Measurements from ENCODE around the gene ZNF70.

The ZNF70 gene

DNA sequence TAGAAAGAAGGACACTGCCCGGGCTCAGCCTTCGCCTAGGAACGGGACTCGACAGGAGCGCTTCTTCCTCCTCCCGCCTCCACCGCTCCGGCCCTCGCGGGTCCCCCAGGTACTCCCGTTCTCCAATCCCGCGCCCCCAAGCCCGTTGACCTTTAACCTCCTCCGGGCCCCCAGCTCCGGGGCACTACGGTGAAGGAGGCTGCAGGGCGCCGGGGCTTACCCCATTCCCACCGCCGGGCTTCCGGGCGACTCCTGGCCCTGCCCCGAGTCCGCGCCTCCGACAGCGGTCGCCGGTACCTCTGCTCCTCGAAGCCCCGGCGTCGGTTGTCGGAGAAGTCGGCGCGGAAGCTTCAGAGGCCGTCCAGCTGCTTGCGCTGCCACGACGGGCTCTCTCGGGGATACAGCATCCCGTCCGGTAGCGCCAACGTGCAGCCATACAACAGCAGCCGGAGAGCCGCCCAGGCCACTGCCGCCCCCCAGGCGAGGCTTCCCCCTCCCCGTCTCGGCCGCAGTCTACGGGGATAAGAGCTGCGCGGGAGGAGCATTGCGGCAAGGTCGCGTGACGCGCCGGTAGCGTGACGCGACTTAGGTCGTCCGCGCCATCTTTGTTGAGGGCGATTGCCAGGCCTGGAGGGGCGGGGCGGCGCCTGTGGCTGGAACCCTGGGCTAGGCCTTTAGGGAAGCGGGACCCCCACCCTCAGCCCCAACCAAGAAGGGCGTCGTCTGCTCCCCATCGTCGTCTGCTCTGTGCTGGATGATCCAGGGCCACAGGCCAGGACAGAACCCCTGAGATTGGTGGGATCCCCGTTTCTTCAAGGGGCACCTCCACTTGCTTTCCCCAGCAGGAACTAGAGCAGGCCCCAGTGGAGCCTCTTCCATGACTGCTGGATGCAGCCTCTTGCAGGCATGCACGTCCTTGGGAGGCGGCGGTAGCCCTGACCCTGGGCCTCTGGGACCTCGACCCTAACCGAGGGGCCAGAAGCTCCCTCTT is 33.8 kb downstream of the ZNF70 start:
- peak; percentile 87 for DNase-seq (ENCODE audit: low spot score)

DNA sequence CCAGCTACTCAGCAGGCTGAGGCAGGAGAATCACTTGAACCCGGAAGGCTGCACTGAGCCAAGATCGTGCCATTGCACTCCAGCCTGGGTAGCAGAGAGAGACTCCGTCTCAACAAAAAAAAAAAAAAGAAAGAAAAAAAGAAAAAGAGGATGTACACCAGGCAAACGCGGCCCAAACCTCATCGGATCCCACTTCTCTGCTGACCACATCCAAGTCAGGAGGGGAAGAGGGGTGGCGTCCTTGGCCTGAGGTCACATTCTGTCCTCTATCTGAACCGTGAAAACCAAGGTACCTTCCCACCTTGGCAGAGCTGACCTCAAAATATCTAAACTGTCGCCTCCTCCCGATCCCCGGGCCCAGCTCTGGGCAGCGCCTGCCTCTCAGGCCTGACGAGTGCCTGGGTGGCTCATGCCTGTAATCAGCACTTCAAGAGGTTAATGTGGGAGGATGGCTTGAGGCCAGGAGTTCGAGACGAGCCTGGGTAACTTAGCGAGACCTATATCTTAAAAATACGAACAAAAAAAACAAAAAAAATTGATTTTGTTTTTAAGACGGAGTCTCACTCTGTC is 35.0 kb downstream of the ZNF70 start:
- DNase-seq (ENCODE audit: low spot score): peak; percentile 43

DNA sequence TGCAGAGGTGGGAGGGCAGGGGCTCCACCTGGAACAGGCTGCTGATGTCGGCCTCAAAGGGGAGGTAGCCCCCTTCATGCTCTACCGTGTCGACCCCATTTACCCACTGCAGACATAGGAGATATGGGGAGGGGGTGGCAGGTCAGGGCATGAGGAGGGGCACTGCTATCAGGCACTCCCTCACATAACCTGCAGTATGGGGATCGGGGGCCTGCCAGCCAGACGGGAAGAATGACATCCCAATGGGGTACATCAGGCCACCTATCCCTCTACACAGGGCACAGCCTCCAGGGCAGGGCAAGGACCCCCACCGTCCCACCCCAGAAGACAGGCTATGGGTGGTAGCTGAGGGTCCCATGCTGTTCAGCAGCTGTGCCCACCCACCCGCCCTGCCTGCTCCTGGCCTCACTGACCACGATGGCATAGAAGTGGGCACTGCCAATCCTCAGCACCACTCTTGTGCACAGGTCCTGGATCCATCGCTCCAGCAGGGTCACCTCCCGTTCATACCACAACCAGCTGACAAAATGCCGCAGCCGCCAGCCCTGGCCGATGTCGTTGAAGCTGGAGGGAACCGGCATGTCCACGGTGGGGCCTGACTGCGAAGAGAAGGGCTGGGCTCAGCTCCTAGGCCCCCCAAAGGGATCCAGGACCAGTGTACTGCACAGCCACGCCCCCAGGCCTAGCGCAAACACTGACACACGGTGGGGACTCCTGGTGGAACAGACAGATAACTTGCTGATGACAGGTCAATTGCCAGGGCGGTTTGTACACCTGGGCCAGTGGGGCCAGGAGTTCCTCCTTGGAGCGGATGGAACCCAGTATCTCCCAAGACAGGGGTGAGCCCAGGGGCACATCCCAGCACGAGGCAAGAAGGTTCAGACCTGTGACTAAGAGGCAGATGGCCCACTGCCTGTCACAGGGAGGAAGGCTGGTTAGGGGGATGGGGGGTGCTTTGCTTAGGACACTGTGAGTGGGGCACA is 36.0 kb downstream of the ZNF70 start:
- DNase-seq (ENCODE audit: low spot score): no peak

DNA sequence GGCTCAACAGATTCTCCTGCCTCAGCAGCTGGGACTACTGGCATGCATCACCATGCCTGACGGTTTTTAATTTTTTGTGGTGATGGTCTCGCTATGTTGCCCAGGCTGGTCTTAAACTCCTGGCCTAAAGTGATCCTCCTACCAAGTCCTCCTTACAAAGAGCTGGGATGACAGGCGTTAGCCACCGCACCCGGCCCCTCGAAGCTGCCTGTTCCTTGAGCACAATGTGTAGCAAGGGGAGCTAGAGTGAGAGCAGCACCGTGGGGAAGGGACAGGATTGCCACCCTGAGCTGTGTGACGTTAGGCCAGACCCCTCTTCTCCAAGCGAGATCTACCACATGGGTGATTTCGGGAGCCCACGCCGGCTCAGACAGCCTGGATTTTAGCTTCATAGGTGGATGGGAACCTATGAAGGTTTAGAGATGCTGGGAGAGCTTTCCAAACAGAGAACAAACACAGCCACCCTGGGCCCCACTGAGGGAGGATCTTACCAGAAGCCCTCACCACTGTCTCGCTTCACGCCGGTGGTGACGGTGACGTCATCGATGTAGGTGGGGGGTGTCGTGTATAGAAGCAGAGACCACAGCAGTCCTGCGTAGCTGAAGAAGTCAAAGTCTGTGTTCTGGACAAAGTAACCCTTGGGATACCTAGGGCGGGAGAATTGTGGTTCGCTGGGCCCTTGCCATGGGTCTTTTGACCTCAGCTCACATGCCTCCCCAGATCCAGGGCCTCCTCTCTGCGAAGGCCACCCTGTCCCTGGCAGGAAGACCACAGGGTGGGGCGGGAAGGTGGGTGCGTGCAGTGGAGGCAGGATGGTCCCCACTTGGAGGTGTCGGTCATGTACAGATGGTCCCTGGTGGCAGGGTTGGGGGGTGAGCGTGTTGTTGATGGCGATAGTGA is 37.0 kb downstream of the ZNF70 start:
- no peak for DNase-seq (ENCODE audit: low spot score)

DNA sequence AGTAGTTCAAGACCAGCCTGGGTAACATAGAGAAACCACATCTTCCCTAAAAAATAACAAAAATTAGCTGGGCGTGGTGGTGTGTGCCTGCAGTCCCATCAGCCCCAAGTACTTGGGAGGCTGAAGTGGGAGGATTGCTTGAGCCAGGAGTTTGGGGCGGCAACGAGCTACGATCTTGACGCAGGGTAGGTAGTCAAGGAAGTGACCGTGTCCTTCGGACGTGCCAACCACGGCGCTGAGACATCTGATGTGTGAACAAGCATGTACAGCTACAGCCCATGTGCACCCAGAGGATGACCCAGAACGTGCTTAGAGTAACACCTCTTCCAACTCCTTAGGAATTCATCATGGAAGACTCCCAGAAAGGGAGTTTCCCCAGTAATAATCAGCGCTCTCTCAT is 38.7 kb downstream of the ZNF70 start:
- no peak for DNase-seq (ENCODE audit: low spot score)

DNA sequence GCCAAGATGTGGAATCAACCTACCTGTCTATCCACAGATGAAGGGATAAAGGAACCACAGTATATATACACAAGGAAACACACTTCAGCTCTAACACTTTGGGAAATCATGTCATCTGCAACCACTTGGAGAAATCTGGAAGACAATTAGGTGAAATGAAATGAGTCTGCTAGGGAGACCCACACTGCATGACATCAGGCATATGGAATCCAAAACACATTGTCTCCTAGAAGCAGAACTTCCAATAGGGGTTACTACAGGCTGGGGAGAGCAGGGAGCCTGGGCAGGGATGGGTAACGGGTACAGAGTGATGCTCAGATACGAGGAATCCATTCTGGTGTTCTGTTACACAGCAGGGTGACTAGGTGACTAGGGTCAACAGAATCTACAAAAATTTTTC is 41.8 kb downstream of the ZNF70 start:
- no peak for DNase-seq (ENCODE audit: low spot score)

DNA sequence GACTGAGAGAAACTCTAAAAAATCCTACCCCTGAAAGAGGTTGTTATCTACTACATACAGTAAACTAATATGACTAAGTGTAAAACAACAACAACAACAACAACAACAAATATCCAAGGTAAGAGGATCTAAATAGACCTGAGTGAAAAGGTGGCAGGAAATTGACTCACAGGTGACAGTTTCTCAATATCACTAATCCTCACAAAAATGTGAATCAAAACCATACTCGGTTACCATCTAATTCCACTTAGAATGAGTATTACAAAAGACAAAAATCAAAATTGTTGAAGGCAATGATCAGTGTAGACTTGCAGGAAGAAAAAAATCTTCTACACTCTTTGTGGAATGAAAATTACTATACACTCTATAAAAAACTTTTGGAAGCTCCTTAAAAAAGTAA is 42.6 kb downstream of the ZNF70 start:
- no peak for DNase-seq (ENCODE audit: low spot score)

DNA sequence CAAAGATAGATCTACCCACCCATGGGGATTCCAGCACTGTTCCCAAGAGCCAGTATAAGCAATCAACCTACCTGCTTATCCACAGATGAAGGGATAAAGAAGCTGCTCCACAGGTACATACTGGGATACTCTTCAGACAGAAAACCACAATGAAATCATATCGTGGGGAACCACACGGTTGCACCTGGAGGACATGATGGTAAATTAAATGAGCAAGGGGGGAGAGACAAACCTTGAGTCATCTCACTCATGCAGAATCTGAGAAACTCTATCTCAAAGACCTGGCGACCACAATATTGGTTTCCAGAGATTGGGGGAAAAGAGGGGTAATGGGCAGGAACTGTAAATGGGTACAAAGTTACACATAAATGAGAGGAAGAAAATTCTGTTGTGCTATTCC is 45.6 kb downstream of the ZNF70 start:
- DNase-seq (ENCODE audit: low spot score): no peak

DNA sequence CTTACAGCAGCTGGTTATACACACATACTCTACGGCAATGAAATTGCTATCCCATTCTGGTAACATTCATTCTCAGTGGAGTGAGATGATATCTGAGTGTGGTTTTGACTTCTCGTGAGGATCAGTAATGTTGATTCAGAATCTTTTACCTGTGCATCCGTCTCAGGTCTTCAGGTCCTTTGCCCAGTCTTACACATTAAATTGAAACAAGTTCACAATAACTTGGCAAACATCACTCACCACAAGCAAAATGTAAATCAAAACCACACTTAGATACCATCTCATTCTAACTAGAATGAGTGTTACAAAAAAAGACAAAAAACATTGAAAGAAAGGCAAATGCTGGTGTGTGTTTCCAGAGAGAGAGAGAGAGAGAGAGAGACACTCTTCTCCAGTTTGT is 46.1 kb downstream of the ZNF70 start:
- no peak for DNase-seq (ENCODE audit: low spot score)

DNA sequence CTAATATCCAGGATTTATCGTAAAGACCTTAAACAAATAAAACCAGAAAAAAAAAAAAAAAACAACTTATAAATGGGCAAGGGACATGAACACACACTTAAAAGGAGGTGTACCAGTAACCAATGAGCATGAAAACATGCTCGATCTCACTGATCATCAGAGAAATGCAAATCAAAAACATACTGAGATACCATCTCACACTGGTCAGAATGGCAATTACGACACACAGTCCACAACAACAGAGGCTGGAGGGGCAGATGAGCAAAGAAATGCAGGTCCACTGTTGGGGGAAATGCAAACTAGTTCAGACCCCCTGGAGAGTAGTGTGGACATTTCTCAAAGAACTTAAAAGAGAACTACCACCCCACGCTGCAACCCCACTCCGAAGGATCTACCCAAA is 46.9 kb downstream of the ZNF70 start:
- DNase-seq (ENCODE audit: low spot score): no peak

DNA sequence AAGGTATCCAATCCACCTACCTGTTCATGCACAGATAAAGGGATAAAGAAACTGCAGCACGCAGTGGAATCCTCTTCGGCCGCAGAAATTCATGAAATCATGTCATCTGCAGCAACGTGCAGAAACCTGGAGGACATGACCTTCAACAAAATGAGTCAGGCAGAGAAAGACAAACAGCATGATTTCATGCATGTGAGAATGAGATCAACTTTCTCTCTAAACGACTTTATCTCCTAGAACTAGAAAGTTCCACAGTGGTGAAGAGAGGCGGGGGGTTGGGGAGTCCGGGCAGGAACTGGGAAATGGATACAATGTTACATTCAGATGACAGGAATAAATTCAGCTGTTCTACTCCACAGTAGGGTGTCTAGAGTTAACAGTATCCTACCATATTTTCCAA is 50.2 kb downstream of the ZNF70 start:
- no peak for DNase-seq (ENCODE audit: low spot score)

DNA sequence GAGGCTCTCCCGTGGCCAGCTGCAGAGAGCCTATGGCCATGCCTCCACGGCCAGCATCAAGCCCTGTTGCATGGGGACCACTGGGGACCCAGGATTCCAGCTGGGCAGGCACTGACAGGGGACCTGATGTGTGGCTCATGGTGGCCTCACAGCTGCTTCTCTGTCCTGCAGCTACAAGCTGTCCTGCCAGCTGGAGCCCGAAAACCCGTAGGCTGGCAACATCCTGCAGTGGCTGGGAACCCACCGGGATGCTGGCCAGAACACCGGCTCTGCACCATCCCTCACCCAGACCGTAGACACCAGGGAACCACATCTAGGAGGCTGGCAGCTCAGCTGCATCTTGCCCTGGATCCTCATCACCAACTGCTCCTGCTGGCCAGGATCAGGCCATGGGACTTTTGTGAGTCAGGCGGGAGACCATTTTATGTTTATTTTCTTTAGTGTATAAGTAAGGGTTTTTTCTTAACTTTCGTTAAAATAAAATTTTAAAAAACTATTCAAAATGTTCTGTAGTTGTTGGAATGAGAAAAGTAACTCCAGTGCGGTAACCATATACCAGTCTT is 52.2 kb downstream of the ZNF70 start:
- DNase-seq (ENCODE audit: low spot score): no peak

DNA sequence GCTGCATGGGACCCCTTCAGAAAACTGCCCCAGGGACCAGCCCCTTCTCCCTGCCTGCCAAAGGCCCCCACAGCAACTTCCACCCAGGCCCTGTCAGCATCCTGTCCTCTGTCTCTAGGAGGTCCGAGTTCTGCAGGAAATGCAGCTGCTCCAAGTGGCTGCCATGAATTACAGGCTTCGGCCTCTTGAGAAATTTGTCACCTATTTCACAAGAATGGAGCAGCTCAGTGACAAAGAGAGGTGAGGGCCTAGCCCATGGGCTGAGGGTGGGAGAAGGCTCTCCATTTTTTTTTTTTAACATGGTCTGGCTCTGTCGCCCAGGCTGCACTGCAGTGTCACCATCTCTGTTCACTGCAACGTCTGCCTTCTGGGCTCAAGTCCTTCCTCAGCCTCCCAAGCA is 52.8 kb downstream of the ZNF70 start:
- DNase-seq (ENCODE audit: low spot score): no peak

DNA sequence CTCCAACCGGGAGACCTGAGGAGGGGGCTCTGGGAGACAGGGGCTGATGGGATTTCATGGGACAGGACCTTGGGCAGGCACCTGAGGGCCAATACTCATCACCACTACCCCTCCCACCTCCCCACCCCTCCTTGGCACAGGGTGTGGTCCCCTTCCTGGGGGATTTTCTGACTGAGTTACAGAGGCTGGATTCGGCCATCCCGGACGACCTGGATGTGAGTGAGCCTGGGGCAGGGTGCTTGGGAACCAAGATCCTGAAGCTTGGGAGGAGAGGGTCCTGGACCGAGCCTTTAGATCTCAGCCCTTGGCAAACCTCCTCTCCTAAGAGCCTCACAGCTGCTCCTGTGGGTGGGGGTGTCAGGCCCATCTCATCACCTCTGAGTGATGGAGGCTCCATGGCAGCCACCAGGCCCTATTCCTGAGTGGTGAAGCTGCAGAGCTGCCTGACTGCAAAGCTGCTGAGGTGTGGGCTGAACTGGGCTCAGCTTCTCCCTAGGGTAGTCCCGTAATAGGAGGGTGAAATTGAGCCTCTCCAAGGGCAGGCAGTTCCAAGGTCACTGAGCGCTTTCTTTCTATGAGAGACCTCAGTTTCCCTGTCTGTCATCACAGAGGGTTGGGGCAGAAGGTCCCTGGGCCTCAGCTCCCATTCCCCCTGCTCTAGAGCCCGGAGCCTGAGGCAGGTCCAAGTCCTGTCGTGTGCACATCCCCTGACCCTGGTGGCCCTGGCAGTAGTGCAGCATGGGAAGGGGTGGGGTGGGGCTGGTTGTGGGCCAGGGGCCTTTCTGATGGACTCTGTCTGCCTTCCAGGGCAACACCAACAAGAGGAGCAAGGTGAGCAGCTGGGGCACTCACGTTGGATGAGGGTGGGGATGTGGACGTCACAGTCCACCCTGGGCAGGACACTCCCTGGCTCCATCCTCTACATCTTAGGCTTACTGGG is 53.6 kb downstream of the ZNF70 start:
- DNase-seq (ENCODE audit: low spot score): no peak

DNA sequence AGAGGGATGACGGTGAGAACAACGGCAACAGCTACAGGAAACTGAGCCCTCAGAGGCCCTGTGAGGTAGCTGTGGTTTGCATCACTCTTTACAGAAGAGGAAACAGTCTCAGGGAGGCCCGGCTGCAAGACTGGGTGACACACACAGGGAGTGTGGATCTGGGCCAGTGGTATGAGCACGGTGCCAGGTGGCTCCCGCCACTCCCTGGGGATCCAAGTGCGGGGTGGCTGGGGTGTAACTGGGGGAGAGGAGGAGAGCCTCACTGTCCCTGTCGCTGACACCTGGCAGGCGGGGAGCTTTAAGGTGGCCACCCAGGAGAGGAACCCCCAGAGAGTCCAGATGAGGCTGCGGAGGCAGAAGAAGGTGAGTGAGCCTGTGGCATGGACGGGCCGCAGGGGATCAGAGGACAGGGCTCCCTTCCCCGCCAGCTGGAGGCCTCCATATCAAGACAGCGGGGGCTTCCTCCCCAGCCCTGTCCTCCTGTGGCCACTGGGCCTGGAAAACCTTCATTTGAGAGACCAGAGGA is 54.5 kb downstream of the ZNF70 start:
- no peak for DNase-seq (ENCODE audit: low spot score)

DNA sequence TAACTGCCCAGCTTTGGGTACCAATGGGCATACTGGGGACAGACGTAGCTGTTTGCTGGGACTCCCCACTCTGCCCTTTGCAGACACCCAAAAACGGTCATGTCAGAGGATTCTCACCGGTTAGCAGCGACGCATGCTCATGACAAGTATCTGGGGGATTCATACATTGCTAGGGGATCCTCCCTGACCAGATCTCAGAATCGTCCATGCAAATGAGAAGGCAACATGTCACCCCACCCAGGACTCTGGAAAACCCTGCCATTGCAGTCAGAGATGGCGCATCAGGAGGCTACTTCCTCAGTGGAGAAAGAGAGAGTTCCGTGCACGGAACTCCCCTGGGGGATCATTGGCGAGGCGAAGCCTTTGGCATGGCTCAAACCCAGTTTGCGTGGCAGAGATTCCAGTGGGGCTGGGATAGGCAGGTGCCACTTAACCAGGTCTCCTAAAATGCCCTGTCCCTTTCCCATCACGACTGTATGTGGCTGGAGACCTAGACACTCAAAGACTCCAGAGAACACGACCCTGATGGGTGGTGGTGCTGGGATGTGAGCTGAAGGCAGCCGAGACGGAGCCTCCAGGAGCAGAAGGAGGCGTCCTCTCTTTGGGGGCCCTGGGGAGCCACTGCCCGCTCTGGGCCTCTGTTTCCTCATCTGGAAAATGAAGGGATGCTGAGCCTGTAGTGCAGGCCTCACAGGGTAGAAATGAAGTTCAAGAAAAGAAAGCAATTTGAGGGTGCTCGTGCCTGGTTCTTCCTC is 55.2 kb downstream of the ZNF70 start:
- DNase-seq (ENCODE audit: low spot score): no peak

DNA sequence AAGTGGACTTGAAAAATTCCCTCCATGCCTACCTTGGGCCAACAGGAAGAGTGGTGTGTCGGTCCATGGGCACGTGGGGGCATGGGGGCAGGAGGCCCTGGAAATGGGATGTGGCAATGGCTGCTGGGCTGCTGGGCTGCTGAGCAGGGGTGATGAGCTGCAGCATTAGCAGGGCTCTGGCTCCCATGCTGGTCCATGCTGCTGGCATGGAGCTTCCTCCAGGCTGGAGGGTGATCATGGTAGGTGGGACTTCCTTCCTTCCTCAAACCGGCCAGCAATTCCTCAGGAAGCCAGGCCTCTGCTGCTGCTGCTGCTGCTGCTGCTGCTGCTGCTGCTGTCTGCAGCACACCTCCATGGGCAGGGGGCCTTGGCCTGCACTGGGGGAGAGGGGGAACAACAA is 55.8 kb downstream of the ZNF70 start:
- DNase-seq (ENCODE audit: low spot score): no peak

DNA sequence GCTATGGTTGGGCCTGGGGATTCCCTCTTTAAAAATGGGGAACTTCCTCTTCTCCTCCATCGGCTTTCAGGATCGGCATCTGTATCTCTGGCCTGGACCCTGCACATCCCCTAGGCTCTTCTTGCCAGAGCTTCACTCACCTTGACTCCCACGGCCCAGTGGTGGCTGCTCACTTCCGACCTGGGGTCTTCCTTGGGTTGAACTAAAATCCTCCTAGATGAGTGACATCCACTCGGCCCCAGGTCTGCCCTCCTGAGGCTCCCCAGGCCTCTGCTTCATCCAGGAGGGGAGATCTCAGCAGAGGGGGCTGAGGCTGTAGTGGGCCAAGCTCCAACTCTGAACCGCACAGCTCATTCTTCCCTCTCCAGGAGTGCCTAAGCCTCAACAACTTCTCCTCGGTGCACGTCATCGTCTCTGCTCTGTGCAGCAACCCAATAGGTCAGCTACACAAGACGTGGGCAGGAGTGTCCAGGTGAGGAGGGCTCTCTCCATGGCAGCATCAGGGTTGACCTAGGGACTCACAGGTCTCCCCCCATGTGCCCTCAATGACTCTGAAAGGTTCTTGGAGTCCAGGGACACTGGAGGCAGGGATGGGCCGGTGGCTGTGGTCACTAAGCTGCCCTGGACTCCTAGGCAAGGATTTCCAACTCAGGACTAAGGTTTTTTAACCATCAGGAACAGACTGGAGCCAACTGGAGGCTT is 56.8 kb downstream of the ZNF70 start:
- no peak for DNase-seq (ENCODE audit: low spot score)

All from hematopoietic multipotent progenitor cell treated with erythropoietin and hydrocortisone succinate and interleukin-3 and kit ligand, for 15 days (in vitro differentiated cells).